Measurements from ENCODE around the gene SEC14L2. TPM values are rescaled to one million over a fixed set of nuclear protein-coding genes. Genes with fewer than 3 reads are reported as not detected.

The SEC14L2 gene
- total and polyA plus RNA-seq, 8 donors = 2.6 to 6.6 (median 3.8) TPM

DNA sequence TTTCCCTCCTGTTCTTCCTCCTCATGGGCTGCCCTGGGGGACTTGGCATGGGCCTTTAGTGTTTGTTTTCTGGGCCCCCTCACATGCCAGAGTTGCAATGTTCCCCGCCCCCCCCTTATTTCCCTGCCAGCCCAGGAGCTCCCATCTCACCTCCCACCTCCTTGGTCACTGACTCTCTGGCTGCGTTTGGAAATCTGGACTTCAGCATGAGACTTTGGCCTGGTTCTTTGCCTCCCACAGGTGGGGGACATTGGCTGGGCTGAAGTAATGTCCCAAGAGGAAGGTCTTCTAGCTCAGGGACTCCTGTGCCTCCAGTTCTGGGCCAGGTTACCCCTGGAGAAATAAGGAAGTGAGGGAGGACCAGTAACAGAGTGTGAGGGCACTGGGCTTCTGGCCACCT lies 35.7 kb downstream of the SEC14L2 start:
- DNase-seq (no peak), ATAC-seq (no peak), FAIRE-seq (no peak)
- H3K4me3 ChIP-seq = no peak overlapping the region
- intact Hi-C loops (cut with DNase I) = no loop called here
- no peaks in the 10 kb centered on the region for H3K36me3 ChIP-seq
- 53 to 56% methylated on average over 2 of the region's 2 CpGs for WGBS, 2 donors
- H3K4me1 ChIP-seq = no peaks in the 10 kb centered on the region
- TF ChIP-seq CTCF (IDR thresholded peaks at IDR 0.05) = no peak
- H3K27me3 ChIP-seq = no peaks in the 10 kb centered on the region
- no peak overlapping the region for H3K27ac ChIP-seq
- H3K9me3 ChIP-seq = no peaks in the 10 kb centered on the region

DNA sequence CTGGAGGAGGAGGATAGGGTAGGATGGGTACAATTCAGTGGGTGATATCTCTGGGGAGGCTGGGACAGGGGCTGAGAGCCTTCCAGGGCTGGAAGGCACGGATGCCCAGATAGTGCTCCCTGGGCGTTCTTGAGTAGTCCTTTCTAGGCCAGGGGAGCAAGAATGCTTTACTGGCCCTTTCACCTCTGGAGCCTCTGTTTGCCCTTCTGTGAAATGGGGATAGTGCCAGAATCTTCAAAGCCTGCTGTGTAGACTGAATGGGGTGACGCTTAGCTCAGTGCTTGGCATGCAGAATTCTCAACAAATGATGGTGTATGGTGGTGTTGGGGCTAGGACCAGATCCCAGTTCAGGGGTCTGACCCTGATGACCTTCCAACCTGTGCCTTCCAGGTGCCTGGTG lies 36.4 kb downstream of the SEC14L2 start:
- DNase-seq (no peak), FAIRE-seq (no peak), ATAC-seq (no peak)
- H3K27me3 ChIP-seq = no peaks in the 10 kb centered on the region
- no peak overlapping the region for H3K27ac ChIP-seq
- H3K4me1 ChIP-seq = no peaks in the 10 kb centered on the region
- intact Hi-C loops (cut with DNase I) = no loop called here
- no peak overlapping the region for H3K4me3 ChIP-seq
- TF ChIP-seq CTCF (IDR thresholded peaks at IDR 0.05) = no peak
- no peaks in the 10 kb centered on the region for H3K36me3 ChIP-seq
- 85 to 86% methylated on average over 3 of the region's 3 CpGs for WGBS, 2 donors
- H3K9me3 ChIP-seq = no peaks in the 10 kb centered on the region

DNA sequence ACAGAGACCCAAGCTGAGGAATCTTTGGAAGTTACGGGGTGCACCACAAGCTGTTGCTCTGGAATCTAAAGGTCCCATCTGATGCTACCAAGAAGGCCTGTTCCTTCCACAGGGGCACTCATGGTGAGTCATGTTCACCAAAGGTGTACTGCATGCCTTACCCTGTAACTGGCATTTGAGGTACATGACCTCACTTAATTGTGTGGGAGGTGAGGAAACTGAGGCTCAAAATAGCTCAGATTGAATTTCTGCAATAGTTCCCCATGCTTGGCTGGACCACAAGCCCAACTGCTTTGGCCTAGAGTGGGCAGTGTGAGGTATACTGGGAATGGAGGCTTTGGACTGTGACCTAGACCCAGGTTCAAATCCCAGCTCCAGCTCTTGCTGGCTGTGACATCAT lies 37.0 kb downstream of the SEC14L2 start:
- TF ChIP-seq CTCF (IDR thresholded peaks at IDR 0.05) = no peak
- no peak for FAIRE-seq

GRCh38 chr22:30434843-30435242 lies 38.0 kb downstream of the SEC14L2 start:
- ATAC-seq = no peak
- no peak for TF ChIP-seq CTCF (IDR thresholded peaks at IDR 0.05)
- no peak overlapping the region for H3K4me3 ChIP-seq
- WGBS, 2 donors = 63 to 83% methylated on average over 1 of the region's 1 CpG
- no peak for FAIRE-seq
- no peak for DNase-seq
- no peaks in the 10 kb centered on the region for H3K9me3 ChIP-seq
- no peaks in the 10 kb centered on the region for H3K27me3 ChIP-seq
- H3K36me3 ChIP-seq = no peaks in the 10 kb centered on the region
- intact Hi-C loops (cut with DNase I) = no loop called here
- no peak overlapping the region for H3K27ac ChIP-seq
- H3K4me1 ChIP-seq = no peaks in the 10 kb centered on the region

More for the DNA sequence above, 37.0 kb downstream of the SEC14L2 start:
- no peak overlapping the region for H3K4me3 ChIP-seq
- 94 to 100% methylated on average over 1 of the region's 1 CpG for WGBS, 2 donors
- no peaks in the 10 kb centered on the region for H3K4me1 ChIP-seq
- DNase-seq (no peak), ATAC-seq (no peak)
- intact Hi-C loops (cut with DNase I) = no loop called here
- H3K36me3 ChIP-seq = no peaks in the 10 kb centered on the region
- no peaks in the 10 kb centered on the region for H3K27me3 ChIP-seq
- no peak overlapping the region for H3K27ac ChIP-seq
- H3K9me3 ChIP-seq = no peaks in the 10 kb centered on the region

- 83 to 92% methylated on average over 6 of the region's 6 CpGs for WGBS, 2 donors
- DNase-seq = no peak
- intact Hi-C loops (cut with DNase I) = no loop called here
- TF ChIP-seq CTCF (IDR thresholded peaks at IDR 0.05) = no peak
- Histone ChIP-seq H3K27ac (no peak overlapping the region), H3K9me3 (no peaks in the 10 kb centered on the region), H3K27me3 (no peaks in the 10 kb centered on the region), H3K4me1 (no peaks in the 10 kb centered on the region), H3K36me3 (no peaks in the 10 kb centered on the region), H3K4me3 (no peak overlapping the region)
- ATAC-seq = peak in 1 of 4 donors; percentile 15
- no peak for FAIRE-seq
Observed at GRCh38 chr22:30435674-30436126, 38.9 kb downstream of the SEC14L2 start.
